SK-N-DZ (cell line): Measurements from ENCODE around the gene RAB40C.

Source experiments
- small RNA-seq, 2 experiments: library from RNA; depleted of rRNA; stranded (forward); fragments of <200 nt; gene quantifications; one replicate each; pipeline ENCODE3, GENCODE V24; 2014

RAB40C gene

Small RNA genes lying within 50 kb of the gene (small RNA-seq; reads per million reads assigned to genes)
- 0.24 to 3.9 reads per million in 2 experiments for gene MIR3176
- gene Z98883.1, result 0 to 0.03 reads per million in 2 experiments
